T-helper 2 cell treated with Interferon-gamma antibody and Interleukin-4, amounts not matched to agents 5 μg/mL and 100 μg/mL, for 36 hours (primary cell): ENCODE measurements around the gene CRELD2.

ENCODE experiments used
- DNase-seq: peaks from one replicate; pipeline ENCODE4 v3.0.0; 2021; ENCODE audit warnings: low spot score
- H3K27ac Mint-ChIP-seq: one replicate; pipeline ENCODE4 v1.8.0; 2021; ENCODE audit warnings: mild to moderate bottlenecking, mixed read lengths
- H3K27me3 Mint-ChIP-seq: one replicate; pipeline ENCODE4 v1.8.0; 2021; ENCODE audit warnings: low read depth, mixed read lengths
- H3K36me3 Mint-ChIP-seq: one replicate; pipeline ENCODE4 v1.8.0; 2021; ENCODE audit warnings: low read depth, mixed read lengths
- H3K4me1 Mint-ChIP-seq: one replicate; pipeline ENCODE4 v1.8.0; 2021; ENCODE audit warnings: low read depth, mixed read lengths
- H3K4me3 Mint-ChIP-seq: one replicate; pipeline ENCODE4 v1.8.0; 2022; ENCODE audit warnings: mild to moderate bottlenecking, moderate library complexity, mixed read lengths
- H3K9me3 Mint-ChIP-seq: one replicate; pipeline ENCODE4 v1.8.0; 2021; ENCODE audit warnings: mixed read lengths

Gene CRELD2

DNA sequence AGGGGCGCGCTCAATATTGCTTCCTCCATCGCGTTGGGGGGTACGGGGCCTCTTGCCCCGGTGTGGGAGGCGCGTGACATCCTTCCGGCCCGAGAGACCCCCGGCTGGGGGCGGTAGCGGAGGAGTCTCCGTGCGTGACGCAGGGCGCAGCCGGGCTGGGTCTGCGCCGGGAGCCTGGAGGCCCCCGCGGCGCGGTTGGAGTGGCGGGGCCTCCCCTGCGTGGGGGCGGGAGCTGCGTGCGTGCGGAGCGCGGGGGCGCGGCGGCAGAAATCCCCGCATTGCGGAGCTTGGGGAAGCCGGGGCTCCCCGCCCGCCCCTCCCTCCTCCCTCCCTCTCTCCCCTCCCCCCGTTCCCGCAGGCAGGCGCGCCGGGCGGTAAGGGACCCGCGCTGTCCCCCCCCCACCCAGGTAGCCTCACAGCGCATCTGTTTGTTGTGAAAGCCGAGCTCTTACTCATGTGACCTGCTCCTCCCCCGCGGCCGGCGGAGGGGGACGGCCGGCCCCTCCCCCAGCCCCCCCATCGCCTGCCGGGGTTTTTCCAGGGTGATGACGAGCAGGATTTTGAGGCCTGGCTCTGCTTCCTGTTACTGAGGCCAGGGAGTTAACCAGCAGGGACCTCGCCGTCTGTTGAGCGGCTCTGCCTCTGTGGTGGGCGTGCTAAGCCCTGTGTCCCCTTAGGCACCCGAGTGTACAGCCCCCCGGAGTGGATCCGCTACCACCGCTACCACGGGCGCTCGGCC is 43.7 kb downstream of the CRELD2 start:
- H3K9me3 Mint-ChIP-seq: no peaks in the 10 kb centered on the region
- peaks cover 25% of the 10 kb centered on the region for H3K36me3 Mint-ChIP-seq
- H3K27me3 Mint-ChIP-seq: no peaks in the 10 kb centered on the region
- H3K27ac Mint-ChIP-seq: peak overlapping the region; percentile 85
- peak overlapping the region; percentile 85 for H3K4me3 Mint-ChIP-seq
- peaks cover 12% of the 10 kb centered on the region for H3K4me1 Mint-ChIP-seq
- peak; percentile 83 for DNase-seq

DNA sequence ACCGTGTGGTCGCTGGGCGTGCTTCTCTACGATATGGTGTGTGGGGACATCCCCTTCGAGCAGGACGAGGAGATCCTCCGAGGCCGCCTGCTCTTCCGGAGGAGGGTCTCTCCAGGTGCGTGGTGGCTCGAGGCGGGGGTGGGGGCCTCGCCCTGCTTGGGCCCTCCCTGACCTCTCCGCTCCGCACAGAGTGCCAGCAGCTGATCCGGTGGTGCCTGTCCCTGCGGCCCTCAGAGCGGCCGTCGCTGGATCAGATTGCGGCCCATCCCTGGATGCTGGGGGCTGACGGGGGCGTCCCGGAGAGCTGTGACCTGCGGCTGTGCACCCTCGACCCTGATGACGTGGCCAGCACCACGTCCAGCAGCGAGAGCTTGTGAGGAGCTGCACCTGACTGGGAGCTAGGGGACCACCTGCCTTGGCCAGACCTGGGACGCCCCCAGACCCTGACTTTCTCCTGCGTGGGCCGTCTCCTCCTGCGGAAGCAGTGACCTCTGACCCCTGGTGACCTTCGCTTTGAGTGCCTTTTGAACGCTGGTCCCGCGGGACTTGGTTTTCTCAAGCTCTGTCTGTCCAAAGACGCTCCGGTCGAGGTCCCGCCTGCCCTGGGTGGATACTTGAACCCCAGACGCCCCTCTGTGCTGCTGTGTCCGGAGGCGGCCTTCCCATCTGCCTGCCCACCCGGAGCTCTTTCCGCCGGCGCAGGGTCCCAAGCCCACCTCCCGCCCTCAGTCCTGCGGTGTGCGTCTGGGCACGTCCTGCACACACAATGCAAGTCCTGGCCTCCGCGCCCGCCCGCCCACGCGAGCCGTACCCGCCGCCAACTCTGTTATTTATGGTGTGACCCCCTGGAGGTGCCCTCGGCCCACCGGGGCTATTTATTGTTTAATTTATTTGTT is 44.6 kb downstream of the CRELD2 start:
- Mint-ChIP-seq H3K27me3 (no peaks in the 10 kb centered on the region), H3K4me3 (peak overlapping the region; percentile 65), H3K36me3 (peaks cover 25% of the 10 kb centered on the region), H3K9me3 (no peaks in the 10 kb centered on the region), H3K4me1 (peaks cover 12% of the 10 kb centered on the region), H3K27ac (peak overlapping the region; percentile 75)
- no peak for DNase-seq

DNA sequence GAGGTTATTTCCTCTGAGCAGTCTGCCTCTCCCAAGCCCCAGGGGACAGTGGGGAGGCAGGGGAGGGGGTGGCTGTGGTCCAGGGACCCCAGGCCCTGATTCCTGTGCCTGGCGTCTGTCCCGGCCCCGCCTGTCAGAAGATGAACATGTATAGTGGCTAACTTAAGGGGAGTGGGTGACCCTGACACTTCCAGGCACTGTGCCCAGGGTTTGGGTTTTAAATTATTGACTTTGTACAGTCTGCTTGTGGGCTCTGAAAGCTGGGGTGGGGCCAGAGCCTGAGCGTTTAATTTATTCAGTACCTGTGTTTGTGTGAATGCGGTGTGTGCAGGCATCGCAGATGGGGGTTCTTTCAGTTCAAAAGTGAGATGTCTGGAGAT is 45.2 kb downstream of the CRELD2 start:
- Mint-ChIP-seq H3K4me1 (peaks cover 12% of the 10 kb centered on the region), H3K36me3 (peaks cover 25% of the 10 kb centered on the region), H3K27me3 (no peaks in the 10 kb centered on the region), H3K9me3 (no peaks in the 10 kb centered on the region), H3K27ac (peak overlapping the region; percentile 71), H3K4me3 (peak overlapping the region; percentile 65)
- no peak for DNase-seq

GRCh38 chr22:49964136-49965090 is 46.0 kb downstream of the CRELD2 start:
- Mint-ChIP-seq H3K27me3 (no peaks in the 10 kb centered on the region), H3K4me3 (peak overlapping the region; percentile 65), H3K4me1 (peaks cover 9% of the 10 kb centered on the region), H3K9me3 (no peaks in the 10 kb centered on the region), H3K36me3 (peaks cover 25% of the 10 kb centered on the region), H3K27ac (peak overlapping the region; percentile 71)
- no peak for DNase-seq

DNA sequence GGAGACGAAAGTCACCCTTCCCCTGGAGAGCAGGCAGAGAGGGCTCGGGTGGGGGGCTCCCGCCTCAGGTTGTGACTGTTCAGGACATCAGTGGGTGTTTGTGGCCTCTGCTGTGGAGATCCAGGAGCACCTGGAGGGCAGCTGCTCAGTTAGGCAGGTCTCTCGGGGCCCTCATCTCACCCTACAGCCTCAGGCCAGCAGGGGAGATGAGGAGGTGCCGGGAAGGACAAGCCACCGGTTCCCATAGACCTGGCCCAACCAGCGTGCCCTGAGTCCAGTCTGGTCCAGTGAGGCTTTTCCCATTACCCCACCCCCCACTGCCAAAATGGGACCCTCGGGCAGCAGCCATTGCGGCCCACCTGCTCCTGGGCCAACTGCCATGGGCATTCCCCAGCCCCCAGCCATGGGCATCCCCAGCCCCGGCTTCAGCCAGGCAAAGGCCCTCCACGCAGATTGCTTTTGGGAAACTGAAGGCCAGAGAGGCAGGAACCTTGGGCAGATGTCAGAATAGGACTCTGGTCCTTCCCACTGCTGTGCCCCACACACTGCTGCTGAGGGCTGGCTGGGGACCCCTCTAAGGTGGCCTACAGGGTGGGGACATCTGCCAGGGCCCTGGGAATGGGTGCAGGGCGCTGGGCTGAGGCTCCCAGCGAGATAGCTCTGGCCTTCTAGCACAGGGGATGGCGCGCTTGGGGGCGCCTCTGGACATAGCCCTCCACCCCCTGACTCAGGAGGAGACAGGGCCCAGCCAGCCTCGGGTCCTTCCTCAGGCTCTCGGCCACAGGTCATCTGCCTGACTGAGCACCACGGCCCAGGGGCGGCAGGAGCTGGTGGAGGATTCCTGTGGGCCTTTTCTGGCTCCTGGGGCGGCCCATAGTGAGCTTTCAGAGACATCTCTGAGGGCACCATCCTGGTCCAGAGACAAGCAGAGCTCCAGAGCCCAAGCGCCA is 46.9 kb downstream of the CRELD2 start:
- no peak overlapping the region for H3K4me3 Mint-ChIP-seq
- H3K27me3 Mint-ChIP-seq: no peaks in the 10 kb centered on the region
- H3K9me3 Mint-ChIP-seq: no peaks in the 10 kb centered on the region
- no peak overlapping the region for H3K27ac Mint-ChIP-seq
- DNase-seq: no peak
- H3K36me3 Mint-ChIP-seq: peaks cover 25% of the 10 kb centered on the region
- peaks cover 6% of the 10 kb centered on the region for H3K4me1 Mint-ChIP-seq

DNA sequence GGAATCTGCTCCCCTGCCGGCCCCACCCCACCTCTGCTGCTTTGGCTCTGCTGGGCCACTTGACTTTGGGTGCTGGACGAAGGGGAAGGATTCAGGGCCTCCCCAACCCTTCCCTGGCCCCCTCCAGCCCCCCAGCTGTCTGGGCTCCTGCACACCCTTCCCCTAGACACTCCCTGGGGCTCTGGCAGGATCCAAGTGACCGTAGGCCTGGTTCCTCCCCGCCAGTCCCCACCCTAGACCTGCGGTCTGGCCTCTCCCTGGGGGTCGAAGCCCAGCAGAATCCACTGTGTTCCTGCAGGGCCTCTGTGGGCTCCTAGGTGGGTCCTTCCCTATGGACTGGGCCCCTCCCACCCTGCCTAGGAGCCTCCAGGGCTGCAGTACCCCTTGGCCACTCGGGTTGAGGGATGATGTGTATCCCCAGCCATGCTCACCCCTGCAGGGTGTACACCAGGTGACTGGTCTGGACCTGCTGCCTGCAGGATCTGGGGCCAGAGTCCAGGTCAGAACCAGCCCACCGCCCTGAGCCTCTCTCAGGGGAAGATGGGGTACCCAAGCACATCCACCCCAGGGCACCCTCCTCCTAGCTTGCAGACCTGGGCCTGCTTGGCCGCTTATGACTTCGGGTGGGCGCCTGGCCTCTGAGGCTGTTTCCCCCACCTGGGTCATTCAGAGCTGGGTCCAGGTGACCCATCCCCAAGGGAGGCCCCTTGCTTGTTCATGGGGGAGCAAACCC is 47.8 kb downstream of the CRELD2 start:
- Mint-ChIP-seq H3K27me3 (no peaks in the 10 kb centered on the region), H3K36me3 (peaks cover 25% of the 10 kb centered on the region), H3K27ac (no peak overlapping the region), H3K4me1 (peaks cover 11% of the 10 kb centered on the region), H3K4me3 (no peak overlapping the region), H3K9me3 (no peaks in the 10 kb centered on the region)
- DNase-seq: no peak

- Mint-ChIP-seq H3K4me1 (peaks cover 11% of the 10 kb centered on the region), H3K4me3 (no peak overlapping the region), H3K27me3 (no peaks in the 10 kb centered on the region), H3K27ac (peak overlapping the region; percentile 15), H3K9me3 (no peaks in the 10 kb centered on the region), H3K36me3 (peaks cover 19% of the 10 kb centered on the region)
- DNase-seq: no peak
Measured at GRCh38 chr22:49966774-49967705, 48.6 kb downstream of the CRELD2 start.

- Mint-ChIP-seq H3K27ac (peak overlapping the region; percentile 15), H3K9me3 (no peaks in the 10 kb centered on the region), H3K36me3 (peaks cover 16% of the 10 kb centered on the region), H3K4me3 (no peak overlapping the region), H3K27me3 (no peaks in the 10 kb centered on the region), H3K4me1 (peaks cover 11% of the 10 kb centered on the region)
- DNase-seq: no peak
Measured at GRCh38 chr22:49967706-49968208, 49.3 kb downstream of the CRELD2 start.

GRCh38 chr22:49968313-49968830 is 49.9 kb downstream of the CRELD2 start:
- Mint-ChIP-seq H3K36me3 (peaks cover 12% of the 10 kb centered on the region), H3K27me3 (no peaks in the 10 kb centered on the region), H3K9me3 (no peaks in the 10 kb centered on the region), H3K4me3 (no peak overlapping the region), H3K27ac (peak overlapping the region; percentile 42), H3K4me1 (peaks cover 11% of the 10 kb centered on the region)
- DNase-seq: no peak

GRCh38 chr22:49968831-49969661 is 50.6 kb downstream of the CRELD2 start:
- peak overlapping the region; percentile 42 for H3K27ac Mint-ChIP-seq
- DNase-seq: no peak

More at GRCh38 chr22:49968831-49969661, 50.6 kb downstream of the CRELD2 start:
- Mint-ChIP-seq H3K4me1 (peaks cover 7% of the 10 kb centered on the region), H3K36me3 (peaks cover 5% of the 10 kb centered on the region), H3K4me3 (no peak overlapping the region), H3K27me3 (no peaks in the 10 kb centered on the region), H3K9me3 (no peaks in the 10 kb centered on the region)
